ENCODE results near the gene TXNRD2.

GRCh38 chr22:19862619-19863246 is 78.9 kb downstream of the TXNRD2 start:
- TF ChIP-seq EZH2 (IDR thresholded peaks at IDR 0.05; ENCODE audit: borderline replicate concordance, control insufficient read depth, low read depth, low read length), result no peak
- TF ChIP-seq NRF1 (conservative IDR thresholded peaks at IDR 0.05; ENCODE audit: low read depth, low read length), result no peak
- no peak for TF ChIP-seq CTCF (IDR thresholded peaks at IDR 0.05 in 2 of 3, conservative IDR thresholded peaks at IDR 0.05 in 1 of 3; ENCODE audit: control insufficient read depth in 2 of 3, extremely low read depth in 1 of 3, insufficient read depth in 1 of 3, low read depth in 3 of 3, low read length in 3 of 3)
- TF ChIP-seq NFIC (IDR thresholded peaks at IDR 0.05; ENCODE audit: low read depth, low read length), result no peak
- no peak for TF ChIP-seq TCF7 (IDR thresholded peaks at IDR 0.05; ENCODE audit: borderline replicate concordance)
- TF ChIP-seq POLR2AphosphoS5 (IDR thresholded peaks at IDR 0.05; ENCODE audit: low read length), result no peak
- no peak for TF ChIP-seq BCL3 (IDR thresholded peaks at IDR 0.05; ENCODE audit: borderline replicate concordance, insufficient read depth, low read depth, low read length, poor library complexity, severe bottlenecking)
- no peak for TF ChIP-seq POLR2AphosphoS2 (IDR thresholded peaks at IDR 0.05; ENCODE audit: low read depth, low read length)
- no peak for TF ChIP-seq RAD21 (IDR thresholded peaks at IDR 0.05; ENCODE audit: insufficient read depth, low read depth, low read length)
- TF ChIP-seq KLF5 (IDR thresholded peaks at IDR 0.05; ENCODE audit: partially characterized antibody), result no peak
